Muscle layer of colon (tissue), 2 donors: Measurements from ENCODE around the gene DACT1.

ENCODE experiments used
- H3K27ac ChIP-seq: one replicate; pipeline ENCODE4 v1.7.0; 2013; ENCODE audit warnings: low read depth, mild to moderate bottlenecking, low read length, moderate library complexity
- H3K27me3 ChIP-seq, 2 donors: one replicate each; pipeline ENCODE4 v1.7.0; 2013; ENCODE audit warnings: low read length in 2 of 2, mild to moderate bottlenecking in 2 of 2; ENCODE audit not compliant: insufficient read depth in 2 of 2, control insufficient read depth in 1 of 2
- H3K36me3 ChIP-seq: one replicate; pipeline ENCODE4 v1.7.0; 2013; ENCODE audit warnings: mild to moderate bottlenecking, low read length; ENCODE audit not compliant: insufficient read depth
- H3K4me1 ChIP-seq: one replicate; pipeline ENCODE4 v1.7.0; 2013; ENCODE audit warnings: mild to moderate bottlenecking, low read length; ENCODE audit not compliant: insufficient read depth
- H3K4me3 ChIP-seq, 2 donors: one replicate each; pipeline ENCODE4 v1.7.0; 2013; ENCODE audit warnings: low read length in 2 of 2, low read depth in 1 of 2, mild to moderate bottlenecking in 1 of 2, moderate library complexity in 1 of 2
- H3K9ac ChIP-seq: one replicate; pipeline ENCODE4 v1.7.0; 2013; ENCODE audit warnings: low read length
- H3K9me3 ChIP-seq: one replicate; pipeline ENCODE4 v1.7.0; 2013; ENCODE audit warnings: mild to moderate bottlenecking, low read length
- donor health status: abdominal sarcoma.
- donor health status: Adenocarcinoma of cecum.

Gene DACT1

GRCh38 chr14:58659061-58659460 lies 21.3 kb downstream of the DACT1 start:
- H3K27me3 ChIP-seq: no peaks in the 10 kb centered on the region
- H3K4me1 ChIP-seq: peaks cover 6% of the 10 kb centered on the region
- H3K9ac ChIP-seq: no peak overlapping the region
- no peak overlapping the region for H3K4me3 ChIP-seq
- H3K9me3 ChIP-seq: no peaks in the 10 kb centered on the region
- no peak overlapping the region for H3K27ac ChIP-seq
- no peaks in the 10 kb centered on the region for H3K36me3 ChIP-seq

DNA sequence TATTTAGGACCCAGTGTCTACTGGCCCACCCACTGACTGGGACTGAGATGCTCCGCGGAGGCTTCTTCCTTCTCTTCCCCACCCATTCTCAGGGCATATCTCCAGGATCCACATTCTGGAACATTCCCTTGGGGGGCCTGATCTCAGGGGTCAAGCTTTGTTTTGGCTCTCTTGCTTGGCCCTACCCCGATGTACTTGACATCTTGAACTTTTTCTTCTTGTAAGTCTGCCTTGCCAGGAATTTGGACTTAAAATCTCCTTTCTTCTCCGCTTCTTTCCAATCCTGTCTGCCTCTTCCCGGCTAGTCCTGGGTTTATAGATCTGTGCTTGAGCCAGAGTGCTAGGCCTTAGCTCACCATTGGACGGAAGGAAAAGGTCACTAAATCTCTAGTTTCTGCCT lies 22.1 kb downstream of the DACT1 start:
- Histone ChIP-seq H3K27me3 (no peaks in the 10 kb centered on the region), H3K36me3 (no peaks in the 10 kb centered on the region), H3K4me1 (peaks cover 6% of the 10 kb centered on the region), H3K4me3 (no peak overlapping the region), H3K9me3 (no peaks in the 10 kb centered on the region), H3K27ac (no peak overlapping the region), H3K9ac (no peak overlapping the region)

DNA sequence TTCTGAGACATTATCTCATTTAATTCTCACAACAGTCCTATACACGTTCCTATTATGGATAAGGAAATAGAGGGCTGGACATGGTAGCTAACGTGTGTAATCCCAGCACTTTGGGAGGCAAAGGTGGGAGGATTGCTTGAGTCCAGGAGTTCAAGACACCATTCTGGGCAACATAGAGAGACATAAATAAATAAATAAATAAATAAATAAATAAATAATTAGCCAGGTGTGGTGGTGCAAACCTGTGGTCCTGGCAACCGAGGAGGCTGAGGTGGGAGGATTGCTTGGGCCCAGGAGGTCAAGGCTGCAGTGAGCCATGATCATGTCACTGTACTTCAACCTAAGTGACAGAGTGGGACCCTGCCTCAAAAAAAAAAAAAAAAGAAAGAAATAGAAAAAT lies 22.6 kb downstream of the DACT1 start:
- Histone ChIP-seq H3K27me3 (no peaks in the 10 kb centered on the region), H3K4me1 (peaks cover 6% of the 10 kb centered on the region), H3K9me3 (no peaks in the 10 kb centered on the region), H3K27ac (no peak overlapping the region), H3K4me3 (no peak overlapping the region), H3K9ac (no peak overlapping the region), H3K36me3 (no peaks in the 10 kb centered on the region)

- Histone ChIP-seq H3K4me1 (peaks cover 6% of the 10 kb centered on the region), H3K9ac (no peak overlapping the region), H3K4me3 (no peak overlapping the region), H3K27me3 (no peaks in the 10 kb centered on the region), H3K27ac (no peak overlapping the region), H3K36me3 (no peaks in the 10 kb centered on the region), H3K9me3 (no peaks in the 10 kb centered on the region)
Measured at GRCh38 chr14:58662018-58662417, 24.3 kb downstream of the DACT1 start.

DNA sequence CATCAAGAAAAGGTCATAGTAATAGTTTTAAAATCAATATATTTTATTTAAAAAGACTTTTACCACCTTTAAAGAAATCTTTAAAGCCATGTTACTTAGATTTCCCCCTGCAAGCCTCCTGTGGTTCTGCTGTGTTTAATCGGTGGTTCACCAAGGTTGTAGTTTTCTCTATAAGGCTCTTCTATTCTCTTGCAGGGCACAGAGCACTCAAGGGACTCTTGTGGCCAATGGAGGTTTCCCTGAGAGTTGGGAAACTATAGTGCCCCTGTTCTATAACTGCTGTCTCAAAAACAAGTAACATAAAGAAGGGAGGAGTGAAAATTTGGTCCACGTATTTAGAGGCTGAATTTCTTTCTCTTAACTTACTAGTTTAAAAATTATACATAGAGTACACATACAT lies 25.0 kb downstream of the DACT1 start:
- Histone ChIP-seq H3K9ac (no peak overlapping the region), H3K4me1 (peaks cover 6% of the 10 kb centered on the region), H3K4me3 (no peak overlapping the region), H3K27ac (no peak overlapping the region), H3K36me3 (no peaks in the 10 kb centered on the region), H3K27me3 (no peaks in the 10 kb centered on the region), H3K9me3 (no peaks in the 10 kb centered on the region)

- Histone ChIP-seq H3K27ac (no peak overlapping the region), H3K4me3 (no peak overlapping the region)
Measured at GRCh38 chr14:58663494-58664111, 25.8 kb downstream of the DACT1 start.

DNA sequence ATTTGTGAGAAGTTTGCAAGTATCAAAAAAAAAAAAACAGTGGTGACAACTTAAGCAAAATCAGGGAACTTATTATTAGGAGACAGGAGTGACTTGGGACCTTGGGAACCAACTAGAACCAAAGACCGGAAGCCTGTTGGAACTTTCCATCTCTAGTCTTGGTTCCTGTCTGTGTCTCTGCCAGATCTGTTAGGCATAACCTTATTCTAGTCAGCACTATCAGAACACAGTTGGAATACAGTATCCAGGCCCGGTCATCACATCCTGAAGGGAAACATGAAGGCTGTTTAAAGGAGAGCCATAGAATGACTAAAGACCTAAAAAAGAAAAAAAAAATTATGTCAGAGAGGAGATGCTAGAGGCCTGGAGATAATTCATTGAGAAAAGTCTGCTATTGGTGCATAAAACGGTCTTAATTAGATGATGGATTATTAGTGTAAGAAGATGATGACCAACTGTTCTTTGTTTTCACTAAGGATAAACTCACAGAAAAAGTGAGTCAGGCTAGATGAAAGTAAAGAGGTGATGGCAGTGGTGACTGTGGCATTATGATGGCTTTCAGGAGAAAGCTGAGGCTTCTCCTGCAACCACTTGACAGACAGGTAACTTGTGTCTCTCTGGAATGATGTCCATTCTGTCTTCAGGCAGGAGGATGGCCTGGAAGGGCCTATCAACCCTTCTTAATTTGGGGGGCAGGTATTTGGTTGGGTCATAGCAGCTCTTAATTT lies 28.2 kb downstream of the DACT1 start:
- H3K27ac ChIP-seq: no peak overlapping the region
- H3K36me3 ChIP-seq: no peaks in the 10 kb centered on the region
- H3K9ac ChIP-seq: no peak overlapping the region
- no peaks in the 10 kb centered on the region for H3K27me3 ChIP-seq
- H3K4me1 ChIP-seq: peaks cover 6% of the 10 kb centered on the region
- no peak overlapping the region for H3K4me3 ChIP-seq
- no peaks in the 10 kb centered on the region for H3K9me3 ChIP-seq

More at GRCh38 chr14:58663494-58664111, 25.8 kb downstream of the DACT1 start:
- H3K9me3 ChIP-seq: no peaks in the 10 kb centered on the region
- no peak overlapping the region for H3K9ac ChIP-seq
- peaks cover 6% of the 10 kb centered on the region for H3K4me1 ChIP-seq
- H3K27me3 ChIP-seq: no peaks in the 10 kb centered on the region
- no peaks in the 10 kb centered on the region for H3K36me3 ChIP-seq

- Histone ChIP-seq H3K9ac (no peak overlapping the region), H3K4me1 (peaks cover 6% of the 10 kb centered on the region), H3K9me3 (no peaks in the 10 kb centered on the region), H3K4me3 (no peak overlapping the region), H3K27me3 (no peaks in the 10 kb centered on the region), H3K27ac (no peak overlapping the region), H3K36me3 (no peaks in the 10 kb centered on the region)
Measured at GRCh38 chr14:58666737-58667136, 29.0 kb downstream of the DACT1 start.

DNA sequence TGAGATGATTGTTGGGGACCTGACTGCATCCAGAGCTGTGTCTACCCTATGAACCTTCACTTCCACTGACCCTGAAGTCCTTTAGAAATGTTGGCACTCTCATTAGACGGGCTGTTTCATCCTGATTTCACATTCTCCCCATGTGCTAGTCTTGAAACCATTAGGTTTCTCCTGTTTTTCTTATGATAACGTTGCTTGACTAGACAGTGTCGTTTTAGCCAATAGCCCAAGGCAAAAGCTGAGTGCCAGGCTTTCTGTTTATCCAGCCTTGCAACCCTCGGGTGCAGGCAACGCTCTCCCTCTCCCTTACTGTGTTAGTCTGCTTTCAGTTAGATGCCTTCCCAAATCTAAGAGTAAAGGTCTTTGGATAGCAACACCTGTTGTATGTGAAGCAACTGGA lies 30.1 kb downstream of the DACT1 start:
- Histone ChIP-seq H3K36me3 (no peaks in the 10 kb centered on the region), H3K4me1 (no peaks in the 10 kb centered on the region), H3K9ac (no peak overlapping the region), H3K27me3 (no peaks in the 10 kb centered on the region), H3K4me3 (no peak overlapping the region), H3K9me3 (no peaks in the 10 kb centered on the region), H3K27ac (no peak overlapping the region)

DNA sequence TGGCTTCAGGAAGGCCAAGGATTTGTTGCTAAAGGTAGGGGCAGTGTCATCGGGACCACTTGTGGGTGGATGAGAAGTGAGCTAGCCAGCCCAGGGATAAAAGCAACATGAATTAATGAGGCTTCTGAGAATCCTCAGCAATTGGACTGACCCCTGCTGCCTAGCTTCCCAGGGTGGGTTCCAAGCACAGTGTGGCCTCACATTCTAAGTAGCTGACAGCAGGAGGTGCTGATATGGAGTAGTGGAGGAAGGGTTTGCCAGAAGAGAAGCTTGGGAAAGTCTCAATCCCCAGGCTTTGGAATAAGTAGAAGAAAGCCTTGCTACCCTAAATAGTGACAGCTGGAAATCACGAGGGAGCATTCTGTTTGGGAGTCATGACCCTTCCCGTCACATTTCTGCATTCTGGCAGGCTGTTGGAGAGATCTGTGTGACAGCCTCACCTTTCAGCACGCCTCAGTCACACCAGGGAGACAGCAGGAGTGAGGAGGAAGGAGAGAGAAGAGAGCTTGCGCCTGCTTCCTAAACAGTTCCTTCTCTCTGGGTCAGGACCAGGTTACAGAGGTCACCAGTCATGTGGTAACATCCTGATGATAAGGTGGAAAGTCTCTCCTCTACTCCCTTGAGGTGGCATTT lies 31.2 kb downstream of the DACT1 start:
- H3K9ac ChIP-seq: no peak overlapping the region
- H3K9me3 ChIP-seq: no peaks in the 10 kb centered on the region
- H3K27me3 ChIP-seq: no peaks in the 10 kb centered on the region
- no peak overlapping the region for H3K4me3 ChIP-seq
- H3K4me1 ChIP-seq: no peaks in the 10 kb centered on the region
- no peak overlapping the region for H3K27ac ChIP-seq
- no peaks in the 10 kb centered on the region for H3K36me3 ChIP-seq

DNA sequence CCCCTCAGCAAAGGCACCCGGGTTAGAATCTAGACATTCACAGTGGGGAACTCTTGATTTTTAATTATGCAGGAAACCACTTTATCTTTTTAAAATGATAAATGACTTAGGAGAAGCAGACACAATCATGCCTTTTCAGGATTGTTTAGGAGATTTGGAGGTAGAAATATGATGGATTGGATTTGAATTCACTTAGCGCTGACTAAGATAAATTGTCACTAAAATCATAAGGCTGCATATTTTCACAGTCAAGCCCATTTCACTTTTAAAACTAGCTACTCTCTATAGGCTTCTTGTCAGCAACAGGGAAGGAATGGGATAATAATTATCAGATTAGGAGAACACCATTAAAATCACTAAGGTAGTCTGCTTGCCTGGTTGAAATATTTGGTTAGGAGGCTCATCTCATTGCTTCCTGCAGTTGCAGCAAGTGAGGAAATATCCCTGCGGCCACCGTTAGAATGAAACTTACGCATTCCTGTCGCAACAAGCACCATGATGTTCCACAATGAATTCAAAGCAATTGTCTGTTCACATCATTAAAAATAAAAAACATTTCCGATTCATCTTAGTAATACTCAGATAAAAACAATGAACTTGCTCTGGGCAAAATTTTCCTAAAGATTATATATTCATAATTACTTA lies 31.9 kb downstream of the DACT1 start:
- no peaks in the 10 kb centered on the region for H3K9me3 ChIP-seq
- H3K36me3 ChIP-seq: no peaks in the 10 kb centered on the region
- no peak overlapping the region for H3K9ac ChIP-seq
- H3K27me3 ChIP-seq: no peaks in the 10 kb centered on the region
- H3K4me3 ChIP-seq: no peak overlapping the region
- H3K4me1 ChIP-seq: no peaks in the 10 kb centered on the region
- H3K27ac ChIP-seq: no peak overlapping the region
